AG20443 (cell line): ENCODE measurements around the gene ST6GAL2.

Source experiments
- DNase-seq: peaks from one replicate; pipeline ENCODE4 v3.0.0; 2012; ENCODE audit warnings: low spot score, mixed read lengths

ST6GAL2 gene

DNA sequence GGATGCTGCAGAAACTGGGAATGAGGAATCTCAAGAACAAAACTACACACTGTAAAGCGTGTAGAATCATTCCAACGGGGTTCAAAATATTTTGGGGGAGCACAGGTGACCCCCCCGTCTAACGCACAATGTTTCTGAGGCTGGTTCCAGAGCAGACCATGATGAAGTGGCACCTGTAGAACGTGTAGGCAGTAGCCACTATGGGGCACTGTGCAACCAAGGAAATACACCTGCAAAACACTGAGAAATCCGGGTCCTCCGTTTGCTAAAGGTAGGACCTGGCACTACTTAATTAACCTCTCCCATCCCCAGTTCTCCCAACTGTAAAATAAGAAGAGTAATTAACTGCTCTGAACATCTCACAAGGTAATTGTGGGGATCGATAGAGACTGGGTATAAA lies 22.6 kb downstream of the ST6GAL2 start:
- DNase-seq: no peak

GRCh38 chr2:106859498-106859897 lies 26.5 kb downstream of the ST6GAL2 start:
- DNase-seq: no peak

DNA sequence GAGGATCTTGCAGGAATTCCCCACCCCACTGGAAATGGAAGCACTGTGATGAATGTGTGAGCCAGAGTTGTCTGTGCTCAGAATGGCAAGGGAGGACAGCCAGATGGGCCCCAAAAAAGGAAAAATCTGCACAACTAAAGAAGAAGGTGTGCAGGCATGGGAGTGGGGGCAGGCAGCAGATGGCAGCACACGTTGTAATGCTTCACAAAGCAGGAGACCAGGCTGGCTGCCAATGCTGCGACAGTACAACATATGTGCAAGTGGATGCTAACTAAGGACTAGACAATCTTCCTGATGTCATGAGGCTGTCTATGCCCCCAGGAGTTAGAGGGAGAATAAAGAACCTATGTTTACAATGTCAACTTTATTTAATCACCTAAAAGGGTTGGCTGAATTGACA lies 27.2 kb downstream of the ST6GAL2 start:
- no peak for DNase-seq

GRCh38 chr2:106857882-106858478 lies 28.0 kb downstream of the ST6GAL2 start:
- DNase-seq: no peak

DNA sequence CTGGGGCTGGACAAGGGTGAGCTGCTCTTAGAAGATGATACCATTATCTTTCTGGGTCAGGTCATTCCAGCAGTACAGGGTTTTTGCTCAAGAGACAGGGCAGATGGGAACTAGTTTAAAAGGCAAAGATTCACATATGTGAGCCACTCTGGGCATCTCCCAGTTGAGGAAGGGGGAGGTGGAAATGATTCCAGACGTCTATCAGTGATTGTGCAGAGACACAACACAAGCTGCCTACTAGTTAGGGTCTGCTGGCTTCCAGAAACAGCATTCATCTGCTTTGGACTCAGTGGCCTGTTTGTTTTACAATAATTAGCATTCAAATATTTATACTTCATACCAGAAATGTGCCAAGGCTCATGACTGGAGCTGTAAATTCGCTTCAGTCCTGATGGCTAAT lies 32.3 kb downstream of the ST6GAL2 start:
- no peak for DNase-seq

DNA sequence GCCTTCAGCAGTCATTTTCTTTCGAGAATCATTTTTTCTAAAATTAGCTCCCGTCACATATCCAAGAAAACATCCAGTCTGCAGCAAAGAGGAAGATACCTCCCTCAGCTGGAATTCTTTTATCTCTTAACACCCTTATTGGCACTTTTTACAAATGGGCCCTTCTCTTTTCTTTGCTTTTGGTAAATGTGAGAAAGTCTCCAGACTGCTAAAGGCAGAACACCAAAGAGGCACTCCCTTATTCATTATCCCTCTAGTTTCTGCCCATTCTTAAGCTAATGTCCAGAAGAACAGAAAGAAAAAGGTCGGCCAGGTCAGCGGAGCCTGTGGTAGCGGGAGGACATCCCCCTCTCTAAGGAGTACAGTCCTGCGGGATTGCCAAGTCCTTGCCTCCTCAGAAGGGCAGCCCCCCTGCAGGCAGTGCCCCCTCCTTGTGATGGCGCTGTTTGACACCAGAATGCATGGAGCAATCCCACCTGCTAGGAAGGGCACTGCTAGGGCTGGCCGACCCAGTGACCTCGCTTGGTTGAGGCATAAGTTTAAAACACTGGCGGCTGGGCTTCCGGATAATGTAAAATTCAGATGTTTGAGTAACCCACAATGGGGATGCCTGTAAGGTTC lies 34.0 kb downstream of the ST6GAL2 start:
- no peak for DNase-seq

DNA sequence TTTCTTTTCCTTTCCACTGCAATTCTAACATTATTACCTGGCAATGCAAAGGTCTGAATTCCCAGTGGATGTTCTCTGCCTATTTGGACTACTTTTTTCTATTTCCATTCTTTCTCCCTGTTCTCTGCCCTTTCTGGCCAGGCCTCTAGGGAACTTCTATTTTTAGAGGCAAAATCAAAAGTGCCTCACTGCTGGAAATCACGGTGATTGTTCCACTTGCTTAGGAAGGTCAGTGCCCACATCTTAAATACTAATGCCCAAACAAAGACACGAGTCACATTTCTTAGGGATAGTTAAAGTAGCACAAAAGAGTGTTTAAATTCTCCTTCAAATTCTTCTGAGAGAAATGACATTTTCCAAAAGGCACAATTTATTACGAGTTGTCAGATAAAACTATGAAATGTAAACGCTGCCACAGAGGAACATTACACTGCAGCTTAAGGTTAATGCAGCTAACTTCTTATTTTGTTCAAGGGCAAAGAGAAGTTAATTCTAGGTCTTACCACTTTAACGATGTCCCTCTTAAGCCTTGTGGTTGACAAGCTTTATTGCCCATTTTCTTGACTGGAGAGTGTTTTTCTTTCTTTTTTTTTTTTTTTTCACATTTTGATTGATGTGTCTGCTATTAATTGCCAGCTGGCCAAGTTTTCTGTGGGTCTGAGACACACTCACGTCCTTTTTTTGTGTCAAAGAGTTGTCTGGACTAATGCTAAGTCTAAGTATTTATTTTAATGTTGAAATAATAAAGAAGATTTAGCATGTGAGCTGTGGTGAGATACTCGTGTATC lies 34.7 kb downstream of the ST6GAL2 start:
- DNase-seq: no peak

GRCh38 chr2:106849253-106849652 lies 36.7 kb downstream of the ST6GAL2 start:
- no peak for DNase-seq

GRCh38 chr2:106847366-106847765 lies 38.6 kb downstream of the ST6GAL2 start:
- no peak for DNase-seq

DNA sequence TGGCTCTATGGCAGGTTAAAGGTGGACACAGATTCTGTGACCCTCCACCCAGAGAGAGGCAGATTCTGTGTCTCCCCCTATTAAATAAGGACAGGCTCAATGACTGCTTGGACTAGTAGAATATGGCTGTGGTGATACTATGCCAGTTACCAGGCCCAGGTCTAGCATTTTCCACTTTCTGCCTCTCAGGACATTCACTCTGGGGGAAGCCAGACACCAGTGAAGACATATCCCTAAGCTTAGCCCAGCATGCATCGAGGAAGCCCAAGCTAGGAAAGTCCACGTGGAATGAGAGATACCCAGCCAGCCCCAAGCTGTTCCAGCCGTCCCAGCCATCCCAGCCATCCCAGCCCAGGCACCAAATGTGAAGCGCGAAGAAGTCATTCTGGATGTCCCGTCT lies 40.3 kb downstream of the ST6GAL2 start:
- DNase-seq: no peak

DNA sequence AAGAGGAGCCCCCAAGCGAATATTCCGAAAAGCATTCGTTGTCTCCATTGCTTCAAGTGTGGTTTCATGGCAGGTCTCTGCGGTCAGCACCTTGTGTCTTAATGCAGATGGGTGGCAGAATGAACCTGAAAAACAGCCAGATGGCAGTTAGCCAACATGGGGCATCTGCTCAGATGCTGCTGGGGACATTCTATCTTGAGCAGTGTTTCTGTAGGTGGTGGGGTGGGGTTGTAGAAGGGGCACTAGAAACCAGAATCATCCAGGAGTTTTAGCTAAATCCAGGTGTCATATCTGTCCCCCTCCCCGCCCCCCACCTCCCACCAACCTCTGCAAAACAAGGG lies 42.1 kb downstream of the ST6GAL2 start:
- DNase-seq: no peak

- no peak for DNase-seq
These were observed 42.7 kb downstream of the ST6GAL2 start for GRCh38 chr2:106843001-106843909.

DNA sequence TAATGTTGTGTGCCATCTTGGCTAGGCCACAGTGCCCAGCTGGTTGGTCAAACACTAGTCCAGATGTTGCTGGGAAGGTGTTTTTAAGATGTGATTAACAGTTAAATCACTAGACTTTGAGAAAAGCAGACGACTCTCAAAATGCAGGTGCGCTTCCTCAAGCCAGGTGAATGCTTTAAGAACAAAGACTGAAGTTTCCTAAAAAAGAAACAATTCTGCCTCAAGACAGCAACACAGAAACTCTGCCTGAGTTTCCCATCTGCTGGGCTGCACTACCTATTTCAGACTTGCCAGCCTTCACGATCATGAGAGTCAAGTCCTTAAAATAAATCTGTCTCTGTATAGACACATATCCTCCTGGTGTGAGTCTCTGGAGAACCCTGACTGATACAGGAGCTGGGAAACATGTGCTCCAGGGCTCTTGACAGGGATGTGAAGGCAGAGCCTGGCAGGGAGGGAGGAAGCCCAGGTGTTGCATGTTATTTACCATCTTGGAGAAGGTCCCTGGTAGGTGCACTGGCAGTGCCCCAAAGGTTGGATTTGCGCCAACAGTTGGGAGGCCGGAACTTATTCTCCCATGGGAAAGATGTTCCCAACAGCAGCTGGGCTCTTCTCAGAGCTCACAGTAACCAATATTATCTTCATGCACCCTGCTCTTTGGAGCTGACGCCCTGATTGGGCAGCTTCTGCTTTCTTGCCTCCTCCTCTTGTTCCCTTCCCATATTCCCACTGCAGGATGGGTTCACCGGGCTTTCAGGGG lies 43.9 kb downstream of the ST6GAL2 start:
- no peak for DNase-seq

DNA sequence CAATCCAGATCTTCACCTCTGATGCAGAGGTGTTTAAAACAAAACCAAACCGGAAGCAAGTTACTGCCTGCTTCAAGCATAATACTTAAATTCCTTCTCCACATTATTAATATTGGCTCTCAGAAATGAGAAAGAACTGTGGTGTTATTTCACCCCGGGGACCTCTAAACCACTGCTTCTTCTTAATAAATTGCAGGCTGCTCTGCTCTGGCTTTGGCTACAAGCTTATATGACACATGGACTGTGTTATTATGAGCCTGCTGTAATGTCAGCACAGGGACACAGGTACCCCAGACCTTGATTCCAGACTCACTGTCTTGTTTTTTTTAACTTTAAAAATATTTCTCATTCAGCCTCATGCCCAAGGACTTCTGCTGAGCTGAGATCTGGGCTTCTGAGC lies 45.1 kb downstream of the ST6GAL2 start:
- no peak for DNase-seq

- DNase-seq: no peak
These were observed 45.9 kb downstream of the ST6GAL2 start for GRCh38 chr2:106839849-106840595.

DNA sequence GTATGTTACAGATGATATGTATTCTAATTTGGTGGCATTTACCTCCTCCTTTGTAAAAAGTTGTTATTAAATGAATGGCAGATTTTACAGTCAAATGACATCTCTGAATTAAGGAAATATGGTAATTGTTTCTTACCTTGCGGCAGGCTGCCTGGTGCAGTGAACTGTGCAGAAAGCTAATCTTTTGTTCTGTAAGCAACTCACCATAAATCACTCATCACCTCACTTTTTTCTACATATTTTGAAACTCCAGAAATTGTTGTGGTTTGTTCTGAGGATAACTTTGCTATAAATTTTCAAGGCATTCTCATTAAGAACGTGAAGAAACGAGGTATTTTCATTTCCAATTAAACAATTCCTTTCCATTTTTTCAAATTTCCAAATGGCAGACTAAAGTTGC lies 52.7 kb downstream of the ST6GAL2 start:
- no peak for DNase-seq

- no peak for DNase-seq
These were observed 54.0 kb downstream of the ST6GAL2 start for GRCh38 chr2:106831816-106832569.

DNA sequence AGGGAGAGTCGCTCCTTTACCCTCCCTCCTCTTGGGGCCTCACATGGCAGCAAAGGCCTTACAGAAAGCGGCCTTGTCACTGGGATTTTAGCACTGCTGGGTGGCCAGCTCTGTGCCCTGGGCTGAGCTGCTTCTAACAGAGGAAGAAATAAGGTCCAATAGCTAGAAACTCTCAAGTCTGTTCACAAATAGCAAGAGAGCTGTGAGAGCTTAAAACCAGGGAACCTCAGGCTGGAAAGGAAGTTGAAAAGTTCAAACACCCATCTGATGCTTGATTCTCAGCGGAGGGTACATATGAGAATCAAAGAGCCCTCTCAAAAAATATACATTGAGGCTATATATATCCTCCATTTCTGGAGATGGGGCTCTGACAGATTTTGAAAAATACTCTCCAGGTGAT lies 54.7 kb downstream of the ST6GAL2 start:
- DNase-seq: no peak

- DNase-seq: no peak
These were observed 55.8 kb downstream of the ST6GAL2 start for GRCh38 chr2:106830191-106830590.

- DNase-seq: no peak
These were observed 57.8 kb downstream of the ST6GAL2 start for GRCh38 chr2:106828119-106828518.
